WERI-Rb-1 (cell line): ENCODE measurements around the gene ANKDD1B.
A peak's percentile ranks its signal among the peaks of the same experiment; 100 is the strongest.
"Not testable (repeated sequence)": the region's sequence is repeated elsewhere in the genome, so short reads cannot be mapped to it uniquely, and the experiment has no call there.

Source experiments
- DNase-seq: peaks from one replicate; pipeline ENCODE4 v3.0.0-alpha.2; 2020
- H3K27ac ChIP-seq: fragments of 250-450 bp; sonication (Bioruptor Pico); 2 replicates; pipeline ENCODE4 v1.5.1; 2020; ENCODE audit warnings: mild to moderate bottlenecking, moderate library complexity
- H3K27me3 ChIP-seq: fragments of 250-450 bp; sonication (Bioruptor Pico); 2 replicates; pipeline ENCODE4 v1.5.1; 2021; ENCODE audit warnings: mild to moderate bottlenecking, low read depth, moderate library complexity; ENCODE audit not compliant: insufficient read depth, severe bottlenecking
- H3K36me3 ChIP-seq: fragments of 250-450 bp; sonication (Bioruptor Pico); 2 replicates; pipeline ENCODE4 v1.5.1; 2020; ENCODE audit warnings: mild to moderate bottlenecking, moderate library complexity
- H3K4me3 ChIP-seq: 2 replicates; pipeline ENCODE4 v1.5.1; 2011; ENCODE audit warnings: low read depth, mild to moderate bottlenecking, control low read depth, low read length
- H3K9me3 ChIP-seq: fragments of 250-450 bp; sonication (Bioruptor Pico); 2 replicates; pipeline ENCODE4 v1.5.1; 2021; ENCODE audit warnings: mild to moderate bottlenecking, moderate library complexity; ENCODE audit not compliant: severe bottlenecking
- TF ChIP-seq, protein P1 (sequence below): IDR thresholded peaks from 2 replicates; pipeline ENCODE4 v1.5.1; 2011; ENCODE audit warnings: low read depth, mild to moderate bottlenecking, control low read depth, inconsistent platforms, low read length

ANKDD1B gene

GRCh38 chr5:75574791-75575190 is 36.5 kb upstream of the ANKDD1B start:
- Histone ChIP-seq H3K27ac (no peak overlapping the region), H3K36me3 (peaks cover 13% of the 10 kb centered on the region), H3K27me3 (no peaks in the 10 kb centered on the region), H3K4me3 (no peak overlapping the region), H3K9me3 (no peaks in the 10 kb centered on the region)
- TF ChIP-seq, protein P1, sequence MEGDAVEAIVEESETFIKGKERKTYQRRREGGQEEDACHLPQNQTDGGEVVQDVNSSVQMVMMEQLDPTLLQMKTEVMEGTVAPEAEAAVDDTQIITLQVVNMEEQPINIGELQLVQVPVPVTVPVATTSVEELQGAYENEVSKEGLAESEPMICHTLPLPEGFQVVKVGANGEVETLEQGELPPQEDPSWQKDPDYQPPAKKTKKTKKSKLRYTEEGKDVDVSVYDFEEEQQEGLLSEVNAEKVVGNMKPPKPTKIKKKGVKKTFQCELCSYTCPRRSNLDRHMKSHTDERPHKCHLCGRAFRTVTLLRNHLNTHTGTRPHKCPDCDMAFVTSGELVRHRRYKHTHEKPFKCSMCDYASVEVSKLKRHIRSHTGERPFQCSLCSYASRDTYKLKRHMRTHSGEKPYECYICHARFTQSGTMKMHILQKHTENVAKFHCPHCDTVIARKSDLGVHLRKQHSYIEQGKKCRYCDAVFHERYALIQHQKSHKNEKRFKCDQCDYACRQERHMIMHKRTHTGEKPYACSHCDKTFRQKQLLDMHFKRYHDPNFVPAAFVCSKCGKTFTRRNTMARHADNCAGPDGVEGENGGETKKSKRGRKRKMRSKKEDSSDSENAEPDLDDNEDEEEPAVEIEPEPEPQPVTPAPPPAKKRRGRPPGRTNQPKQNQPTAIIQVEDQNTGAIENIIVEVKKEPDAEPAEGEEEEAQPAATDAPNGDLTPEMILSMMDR, result no peak
- no peak for DNase-seq

GRCh38 chr5:75578280-75578679 is 33.0 kb upstream of the ANKDD1B start:
- not testable (repeated sequence) for DNase-seq, H3K4me3 ChIP-seq

GRCh38 chr5:75584641-75585040 is 26.6 kb upstream of the ANKDD1B start:
- Histone ChIP-seq H3K9me3 (no peaks in the 10 kb centered on the region), H3K36me3 (peaks cover 16% of the 10 kb centered on the region), H3K4me3 (no peak overlapping the region), H3K27ac (no peak overlapping the region), H3K27me3 (no peaks in the 10 kb centered on the region)
- TF ChIP-seq, protein P1, result 0 out of 2 replicates have a peak, but pooled peaks have one; percentile 24
- DNase-seq, result no peak

More at GRCh38 chr5:75578280-75578679, 33.0 kb upstream of the ANKDD1B start:
- not testable (repeated sequence) for H3K9me3 ChIP-seq, H3K27ac ChIP-seq, H3K27me3 ChIP-seq
- peaks cover 17% of the 10 kb centered on the region for H3K36me3 ChIP-seq

DNA sequence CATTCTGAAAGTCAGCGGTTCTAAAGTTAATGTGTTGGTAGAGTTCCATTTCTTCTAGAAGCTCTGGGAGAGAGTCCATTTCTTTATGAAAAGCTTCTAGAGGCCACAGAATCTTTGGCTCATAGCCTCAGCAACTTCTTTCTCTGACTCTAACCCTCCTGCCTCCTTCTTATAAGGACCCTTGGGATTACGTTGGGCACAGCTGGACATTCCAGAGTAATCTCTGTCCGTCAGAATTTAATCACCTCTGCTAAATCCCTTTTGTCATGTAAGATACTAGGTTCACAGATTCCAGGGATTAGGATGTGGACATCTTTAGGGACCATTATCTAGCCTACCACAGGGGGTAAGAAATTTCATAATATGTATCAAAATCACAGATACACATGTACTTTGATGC is 22.6 kb upstream of the ANKDD1B start:
- peaks cover 9% of the 10 kb centered on the region for H3K36me3 ChIP-seq
- H3K27me3 ChIP-seq, result no peaks in the 10 kb centered on the region
- TF ChIP-seq, protein P1, result no peak
- no peaks in the 10 kb centered on the region for H3K9me3 ChIP-seq
- H3K27ac ChIP-seq, result no peak overlapping the region
- no peak overlapping the region for H3K4me3 ChIP-seq
- peak; percentile 31 for DNase-seq

GRCh38 chr5:75600535-75600934 is 10.7 kb upstream of the ANKDD1B start:
- H3K27me3 ChIP-seq, result no peaks in the 10 kb centered on the region
- TF ChIP-seq, protein P1, result no peak

DNA sequence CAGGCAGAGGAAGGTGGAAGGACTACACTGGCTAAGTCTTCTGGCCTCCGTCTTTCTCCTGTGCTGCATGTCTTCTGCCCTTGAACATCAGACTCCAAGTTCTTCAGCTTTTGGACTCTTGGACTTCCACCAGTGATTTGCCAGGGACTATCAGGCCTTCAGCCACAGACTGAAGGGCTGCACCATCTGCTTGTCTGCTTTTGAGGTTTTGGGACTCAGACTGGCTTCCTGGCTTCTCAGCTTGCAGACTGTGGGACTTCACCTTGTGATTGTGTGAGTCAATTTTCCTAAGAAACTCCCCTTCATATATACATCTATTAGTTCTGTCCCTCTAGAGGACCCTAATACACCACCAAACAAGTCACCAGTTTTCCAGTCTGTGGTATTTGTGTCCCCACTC is 9.7 kb upstream of the ANKDD1B start:
- peaks cover 3% of the 10 kb centered on the region for H3K9me3 ChIP-seq
- no peaks in the 10 kb centered on the region; the same call in 1 of the 2 replicates for H3K36me3 ChIP-seq
- no peak overlapping the region for H3K27ac ChIP-seq
- TF ChIP-seq, protein P1, result no peak
- DNase-seq, result no peak
- H3K27me3 ChIP-seq, result no peaks in the 10 kb centered on the region
- no peak overlapping the region for H3K4me3 ChIP-seq

More at GRCh38 chr5:75600535-75600934, 10.7 kb upstream of the ANKDD1B start:
- peaks cover 3% of the 10 kb centered on the region for H3K9me3 ChIP-seq
- no peak overlapping the region for H3K4me3 ChIP-seq
- no peaks in the 10 kb centered on the region; the same call in 1 of the 2 replicates for H3K36me3 ChIP-seq
- H3K27ac ChIP-seq, result no peak overlapping the region
- no peak for DNase-seq
